ENCODE measurements around the gene KCTD13.

- TF ChIP-seq, protein P1, sequence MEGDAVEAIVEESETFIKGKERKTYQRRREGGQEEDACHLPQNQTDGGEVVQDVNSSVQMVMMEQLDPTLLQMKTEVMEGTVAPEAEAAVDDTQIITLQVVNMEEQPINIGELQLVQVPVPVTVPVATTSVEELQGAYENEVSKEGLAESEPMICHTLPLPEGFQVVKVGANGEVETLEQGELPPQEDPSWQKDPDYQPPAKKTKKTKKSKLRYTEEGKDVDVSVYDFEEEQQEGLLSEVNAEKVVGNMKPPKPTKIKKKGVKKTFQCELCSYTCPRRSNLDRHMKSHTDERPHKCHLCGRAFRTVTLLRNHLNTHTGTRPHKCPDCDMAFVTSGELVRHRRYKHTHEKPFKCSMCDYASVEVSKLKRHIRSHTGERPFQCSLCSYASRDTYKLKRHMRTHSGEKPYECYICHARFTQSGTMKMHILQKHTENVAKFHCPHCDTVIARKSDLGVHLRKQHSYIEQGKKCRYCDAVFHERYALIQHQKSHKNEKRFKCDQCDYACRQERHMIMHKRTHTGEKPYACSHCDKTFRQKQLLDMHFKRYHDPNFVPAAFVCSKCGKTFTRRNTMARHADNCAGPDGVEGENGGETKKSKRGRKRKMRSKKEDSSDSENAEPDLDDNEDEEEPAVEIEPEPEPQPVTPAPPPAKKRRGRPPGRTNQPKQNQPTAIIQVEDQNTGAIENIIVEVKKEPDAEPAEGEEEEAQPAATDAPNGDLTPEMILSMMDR (IDR thresholded peaks at IDR 0.05), result no peak
- TF ChIP-seq POLR2A (IDR thresholded peaks at IDR 0.05; ENCODE audit: low read depth), result no peak
- no peak for TF ChIP-seq POLR2AphosphoS5 (IDR thresholded peaks at IDR 0.05)
- TF ChIP-seq EP300 (IDR thresholded peaks at IDR 0.05), result no peak
Measured at GRCh38 chr16:29877266-29877961, 48.6 kb downstream of the KCTD13 start.
